Esophagus muscularis mucosa (tissue), 3 donors: Measurements from ENCODE around the gene AGAP1.

ENCODE experiments used
- POLR2AphosphoS5 ChIP-seq, 2 donors: sonication (generic); formaldehyde crosslinking; IDR thresholded peaks; one replicate each; pipeline ENCODE4 v1.6.1; 2017; ENCODE audit warnings: antibody characterized with exemption in 2 of 2
- TF ChIP-seq, protein P1 (sequence below), 3 experiments: fragments of 200-600 bp in 2 of 3; fragments of 450-650 bp in 1 of 3; sonication (generic) in 2 of 3; IDR thresholded peaks; one replicate each; pipeline ENCODE4 v1.5.1; 2017 to 2019; ENCODE audit warnings: antibody characterized with exemption in 3 of 3, mild to moderate bottlenecking in 2 of 3, moderate library complexity in 1 of 3

DNA sequence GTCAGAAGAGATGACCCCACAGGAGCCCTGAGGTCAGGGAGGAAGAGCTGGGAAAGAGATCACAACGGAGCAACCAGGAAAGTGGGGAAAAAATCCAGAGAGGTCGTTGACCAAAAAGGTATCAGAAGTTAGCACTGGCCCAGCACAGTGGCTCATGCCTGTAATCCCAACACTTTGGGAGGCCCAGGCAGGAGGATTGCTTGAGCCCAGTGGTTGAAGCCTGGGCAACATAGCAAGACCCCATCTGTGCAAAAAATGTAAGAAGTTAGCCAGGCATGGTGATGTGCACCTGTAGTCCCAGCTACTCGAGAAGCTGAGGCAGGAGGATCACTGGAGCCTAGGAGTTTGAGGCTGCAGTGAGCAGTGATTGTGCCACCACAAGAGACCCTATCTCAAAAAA lies 552.9 kb downstream of the AGAP1 start:
- TF ChIP-seq POLR2AphosphoS5 (IDR thresholded peaks at IDR 0.05): no peak
- TF ChIP-seq, protein P1, sequence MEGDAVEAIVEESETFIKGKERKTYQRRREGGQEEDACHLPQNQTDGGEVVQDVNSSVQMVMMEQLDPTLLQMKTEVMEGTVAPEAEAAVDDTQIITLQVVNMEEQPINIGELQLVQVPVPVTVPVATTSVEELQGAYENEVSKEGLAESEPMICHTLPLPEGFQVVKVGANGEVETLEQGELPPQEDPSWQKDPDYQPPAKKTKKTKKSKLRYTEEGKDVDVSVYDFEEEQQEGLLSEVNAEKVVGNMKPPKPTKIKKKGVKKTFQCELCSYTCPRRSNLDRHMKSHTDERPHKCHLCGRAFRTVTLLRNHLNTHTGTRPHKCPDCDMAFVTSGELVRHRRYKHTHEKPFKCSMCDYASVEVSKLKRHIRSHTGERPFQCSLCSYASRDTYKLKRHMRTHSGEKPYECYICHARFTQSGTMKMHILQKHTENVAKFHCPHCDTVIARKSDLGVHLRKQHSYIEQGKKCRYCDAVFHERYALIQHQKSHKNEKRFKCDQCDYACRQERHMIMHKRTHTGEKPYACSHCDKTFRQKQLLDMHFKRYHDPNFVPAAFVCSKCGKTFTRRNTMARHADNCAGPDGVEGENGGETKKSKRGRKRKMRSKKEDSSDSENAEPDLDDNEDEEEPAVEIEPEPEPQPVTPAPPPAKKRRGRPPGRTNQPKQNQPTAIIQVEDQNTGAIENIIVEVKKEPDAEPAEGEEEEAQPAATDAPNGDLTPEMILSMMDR (IDR thresholded peaks at IDR 0.05): no peak
